ENCODE results near the gene ZBP1. TPM values are rescaled to one million over a fixed set of nuclear protein-coding genes. Genes with fewer than 3 reads are reported as not detected.

The ZBP1 gene
- total RNA-seq, 3 donors from 2014 or later (not counting 1 experiment from before 2014, with no cell fraction given) = 95.4 to 99.7 (median 97.8) TPM

- H3K4me3 Mint-ChIP-seq = no peak overlapping the region
- WGBS (ENCODE audit: insufficient coverage) = 95% methylated on average over 5 of the region's 5 CpGs
These were observed 18.6 kb upstream of the ZBP1 start for GRCh38 chr20:57638895-57639236.

DNA sequence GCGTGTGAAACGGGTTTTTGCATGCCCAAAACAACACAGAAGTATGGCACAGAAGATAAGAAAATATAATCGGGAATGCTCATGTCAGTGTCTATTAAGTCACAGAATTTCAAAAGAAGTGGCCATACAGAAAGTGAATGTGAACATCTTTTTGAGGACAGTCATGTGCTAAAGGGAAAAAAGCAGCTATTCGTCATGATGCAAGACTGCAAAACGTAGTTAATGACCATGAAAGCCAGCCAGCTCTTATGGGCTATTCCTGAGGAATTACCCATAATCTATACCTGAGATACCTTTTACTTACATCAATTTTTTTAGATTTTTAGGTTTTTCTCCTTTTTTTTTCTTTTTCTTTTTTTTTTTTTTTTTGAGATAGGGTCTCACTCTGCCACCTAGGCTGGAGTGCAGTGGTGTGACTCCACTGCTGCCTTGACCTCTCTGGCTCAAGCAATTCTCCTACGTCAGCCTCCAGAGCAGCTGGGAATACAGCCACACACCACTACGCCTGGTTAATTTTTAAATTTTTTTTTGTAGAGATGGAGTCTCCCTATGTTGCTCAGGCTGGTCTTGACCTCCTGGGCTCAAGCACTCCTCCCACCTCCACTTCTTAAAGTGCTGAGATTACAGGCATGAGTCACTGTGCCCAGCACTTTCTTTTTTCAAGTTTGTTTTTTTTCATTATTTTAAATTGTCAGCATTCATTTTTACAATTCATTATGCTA, 18.1 kb upstream of the ZBP1 start:
- Mint-ChIP-seq H3K9me3 (peaks cover 4 to 18% of the 10 kb centered on the region in 2 donors), H3K4me1 (no peaks in the 10 kb centered on the region), H3K27me3 (ENCODE audit: low read depth in 2 of 2) (peaks cover 12 to 20% of the 10 kb centered on the region in 2 donors), H3K27ac (no peak overlapping the region), H3K4me3 (no peak overlapping the region), H3K36me3 (peaks cover 26% of the 10 kb centered on the region)
- ATAC-seq = no peak
- TF ChIP-seq CTCF (IDR thresholded peaks at IDR 0.05) = no peak
- DNase-seq = no peak
- H3K4me1 ChIP-seq (ENCODE audit: control insufficient read depth, insufficient read depth, low read length) = peaks cover 4% of the 10 kb centered on the region
- no peak overlapping the region for H3K4me3 ChIP-seq (ENCODE audit: low read length)
- H3K9me3 ChIP-seq (ENCODE audit: control insufficient read depth, insufficient read depth, low read length) = peaks cover 8% of the 10 kb centered on the region
- no peaks in the 10 kb centered on the region for H3K36me3 ChIP-seq (ENCODE audit: control insufficient read depth, insufficient read depth, low read length)
- WGBS (ENCODE audit: insufficient coverage) = 97% methylated on average over 6 of the region's 7 CpGs
- intact Hi-C loops (cut with micrococcal nuclease) = no loop called here
- peaks cover 5% of the 10 kb centered on the region for H3K27me3 ChIP-seq (ENCODE audit: control insufficient read depth, insufficient read depth, low read length)
- no peak overlapping the region for H3K27ac ChIP-seq (ENCODE audit: low read length)

More at GRCh38 chr20:57638895-57639236, 18.6 kb upstream of the ZBP1 start:
- Histone ChIP-seq H3K4me3 (ENCODE audit: low read length) (no peak overlapping the region), H3K27me3 (ENCODE audit: control insufficient read depth, insufficient read depth, low read length) (peaks cover 5% of the 10 kb centered on the region), H3K27ac (ENCODE audit: low read length) (no peak overlapping the region), H3K36me3 (ENCODE audit: control insufficient read depth, insufficient read depth, low read length) (no peaks in the 10 kb centered on the region), H3K4me1 (ENCODE audit: control insufficient read depth, insufficient read depth, low read length) (peaks cover 1% of the 10 kb centered on the region), H3K9me3 (ENCODE audit: control insufficient read depth, insufficient read depth, low read length) (peaks cover 6% of the 10 kb centered on the region)
- no peak for ATAC-seq
- peaks cover 4 to 18% of the 10 kb centered on the region in 2 donors for H3K9me3 Mint-ChIP-seq
- H3K4me1 Mint-ChIP-seq = no peaks in the 10 kb centered on the region
- intact Hi-C loops (cut with micrococcal nuclease) = no loop called here
- peaks cover 26% of the 10 kb centered on the region for H3K36me3 Mint-ChIP-seq
- H3K27ac Mint-ChIP-seq = no peak overlapping the region
- peaks cover 12 to 20% of the 10 kb centered on the region in 2 donors for H3K27me3 Mint-ChIP-seq (ENCODE audit: low read depth in 2 of 2)
- TF ChIP-seq CTCF (IDR thresholded peaks at IDR 0.05) = no peak
- DNase-seq = no peak

DNA sequence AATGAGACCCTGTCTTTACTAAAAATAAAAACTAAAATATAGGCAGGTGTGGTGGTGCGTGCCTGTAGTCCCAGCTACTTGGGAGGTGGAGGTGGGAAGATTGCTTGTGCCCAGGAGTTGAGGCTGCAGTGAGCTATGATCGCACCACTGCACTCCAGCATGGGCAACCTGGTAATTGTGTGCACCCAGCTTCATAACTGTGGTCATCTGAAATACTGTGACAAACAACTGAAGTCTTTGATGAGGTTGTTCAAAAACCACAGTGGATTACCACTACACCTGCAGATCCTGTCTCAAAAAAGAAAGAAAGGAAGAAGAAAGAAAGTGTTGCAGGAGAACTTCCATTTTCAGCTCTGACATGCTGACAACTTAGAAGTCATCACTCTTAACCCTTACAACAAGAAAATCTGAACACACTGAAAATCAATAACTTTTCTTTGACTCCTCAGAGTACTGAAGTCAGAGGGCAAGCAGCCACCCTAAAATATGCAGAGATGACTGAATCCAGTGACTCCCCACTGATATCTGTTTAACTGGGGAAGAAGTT, 13.8 kb upstream of the ZBP1 start:
- Histone ChIP-seq H3K36me3 (ENCODE audit: control insufficient read depth, insufficient read depth, low read length) (no peaks in the 10 kb centered on the region), H3K9me3 (ENCODE audit: control insufficient read depth, insufficient read depth, low read length) (peaks cover 8% of the 10 kb centered on the region), H3K27ac (ENCODE audit: low read length) (no peak overlapping the region), H3K4me3 (ENCODE audit: low read length) (no peak overlapping the region), H3K4me1 (ENCODE audit: control insufficient read depth, insufficient read depth, low read length) (peaks cover 18% of the 10 kb centered on the region), H3K27me3 (ENCODE audit: control insufficient read depth, insufficient read depth, low read length) (peaks cover 5% of the 10 kb centered on the region)
- H3K27ac Mint-ChIP-seq = no peak overlapping the region
- intact Hi-C loops (cut with micrococcal nuclease) = no loop called here
- H3K27me3 Mint-ChIP-seq (ENCODE audit: low read depth in 2 of 2) = peaks cover 13 to 15% of the 10 kb centered on the region in 2 donors
- peaks cover 26% of the 10 kb centered on the region for H3K36me3 Mint-ChIP-seq
- peak in 1 of 3 donors; percentile 34 for ATAC-seq
- peaks cover 18% of the 10 kb centered on the region in 2 donors for H3K4me1 Mint-ChIP-seq
- WGBS (ENCODE audit: insufficient coverage) = 48% methylated on average over 2 of the region's 2 CpGs
- TF ChIP-seq CTCF (IDR thresholded peaks at IDR 0.05) = no peak
- peak in 1 of 2 donors; percentile 68 for DNase-seq
- no peak overlapping the region for H3K4me3 Mint-ChIP-seq
- H3K9me3 Mint-ChIP-seq = peaks cover 4 to 18% of the 10 kb centered on the region in 2 donors
